Measurements from ENCODE around the gene NTM.

NTM gene

DNA sequence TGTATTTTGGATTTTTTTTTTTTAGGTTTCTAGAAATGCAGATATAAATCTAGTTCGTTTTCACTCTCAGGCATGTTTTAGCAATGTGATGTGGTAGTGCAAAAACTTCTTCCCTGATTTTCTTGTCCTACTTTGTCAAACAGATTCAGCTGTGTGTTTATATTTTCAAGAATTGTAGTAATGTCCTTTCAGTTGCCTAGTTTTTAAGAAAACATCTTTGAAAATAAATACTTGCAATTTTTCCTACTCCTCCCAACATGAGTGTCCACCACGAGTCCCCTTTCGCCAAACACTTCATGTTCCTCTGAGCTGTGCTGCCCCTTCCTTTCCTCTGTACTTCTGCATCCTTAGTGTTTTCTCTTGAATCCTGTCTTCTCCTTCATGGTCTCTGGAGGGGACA is 686.9 kb downstream of the NTM start:
- H3K27me3 ChIP-seq (ENCODE audit: insufficient read depth, low read depth, severe bottlenecking) = peaks cover 5% of the 10 kb centered on the region
- TF ChIP-seq CTCF (IDR thresholded peaks at IDR 0.05; ENCODE audit: low read depth, low read length) = no peak
- no peaks in the 10 kb centered on the region for H3K36me3 ChIP-seq
- DNase-seq = no peak
- H3K4me3 ChIP-seq (ENCODE audit: low read depth, low read length) = no peak overlapping the region
- H3K9me3 ChIP-seq (ENCODE audit: severe bottlenecking) = no peaks in the 10 kb centered on the region
- H3K27ac ChIP-seq = no peak overlapping the region

GRCh38 chr11:132058211-132058772 is 687.9 kb downstream of the NTM start:
- Histone ChIP-seq H3K4me3 (ENCODE audit: low read depth, low read length) (no peak overlapping the region), H3K36me3 (no peaks in the 10 kb centered on the region), H3K27me3 (ENCODE audit: insufficient read depth, low read depth, severe bottlenecking) (peaks cover 5% of the 10 kb centered on the region), H3K27ac (no peak overlapping the region), H3K9me3 (ENCODE audit: severe bottlenecking) (no peaks in the 10 kb centered on the region)
- DNase-seq = peak; percentile 36
- no peak for TF ChIP-seq CTCF (IDR thresholded peaks at IDR 0.05; ENCODE audit: low read depth, low read length)

DNA sequence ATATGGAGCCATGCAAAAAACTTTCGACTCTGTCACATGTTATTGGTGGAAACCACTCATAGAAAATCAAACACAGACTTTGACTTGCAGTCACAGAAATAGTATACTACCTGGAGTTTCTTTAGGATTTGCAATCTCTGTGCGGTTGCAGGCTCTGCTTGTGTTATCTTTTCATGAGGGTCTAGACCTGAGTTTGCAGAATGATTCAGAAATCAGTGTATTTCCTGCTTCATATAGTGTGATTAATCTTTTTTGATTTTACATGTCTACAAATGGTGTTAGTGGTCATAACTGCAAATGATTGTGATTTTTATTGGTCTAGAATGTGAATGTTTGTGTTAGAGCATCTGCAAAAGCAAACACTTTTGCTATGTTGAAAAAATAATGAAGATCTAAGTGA is 690.2 kb downstream of the NTM start:
- H3K36me3 ChIP-seq = no peaks in the 10 kb centered on the region
- no peak overlapping the region for H3K4me3 ChIP-seq (ENCODE audit: low read depth, low read length)
- no peaks in the 10 kb centered on the region for H3K9me3 ChIP-seq (ENCODE audit: severe bottlenecking)
- DNase-seq = no peak
- TF ChIP-seq CTCF (IDR thresholded peaks at IDR 0.05; ENCODE audit: low read depth, low read length) = no peak
- no peaks in the 10 kb centered on the region for H3K27me3 ChIP-seq (ENCODE audit: insufficient read depth, low read depth, severe bottlenecking)
- no peak overlapping the region for H3K27ac ChIP-seq

- no peaks in the 10 kb centered on the region for H3K36me3 ChIP-seq
- H3K9me3 ChIP-seq (ENCODE audit: severe bottlenecking) = no peaks in the 10 kb centered on the region
- DNase-seq = no peak
- no peaks in the 10 kb centered on the region for H3K27me3 ChIP-seq (ENCODE audit: insufficient read depth, low read depth, severe bottlenecking)
- no peak overlapping the region for H3K27ac ChIP-seq
- H3K4me3 ChIP-seq (ENCODE audit: low read depth, low read length) = no peak overlapping the region
- TF ChIP-seq CTCF (IDR thresholded peaks at IDR 0.05; ENCODE audit: low read depth, low read length) = no peak
Observed at GRCh38 chr11:132062031-132062430, 691.6 kb downstream of the NTM start.

GRCh38 chr11:132062541-132062940 is 692.1 kb downstream of the NTM start:
- DNase-seq = no peak
- Histone ChIP-seq H3K4me3 (ENCODE audit: low read depth, low read length) (no peak overlapping the region), H3K27ac (no peak overlapping the region), H3K27me3 (ENCODE audit: insufficient read depth, low read depth, severe bottlenecking) (no peaks in the 10 kb centered on the region), H3K36me3 (no peaks in the 10 kb centered on the region), H3K9me3 (ENCODE audit: severe bottlenecking) (no peaks in the 10 kb centered on the region)
- TF ChIP-seq CTCF (IDR thresholded peaks at IDR 0.05; ENCODE audit: low read depth, low read length) = no peak

GRCh38 chr11:132064987-132065620 is 694.7 kb downstream of the NTM start:
- no peak for DNase-seq
- TF ChIP-seq CTCF (IDR thresholded peaks at IDR 0.05; ENCODE audit: low read depth, low read length) = no peak
- peaks cover 3% of the 10 kb centered on the region for H3K9me3 ChIP-seq (ENCODE audit: severe bottlenecking)
- no peaks in the 10 kb centered on the region for H3K27me3 ChIP-seq (ENCODE audit: insufficient read depth, low read depth, severe bottlenecking)
- no peak overlapping the region for H3K4me3 ChIP-seq (ENCODE audit: low read depth, low read length)
- H3K36me3 ChIP-seq = no peaks in the 10 kb centered on the region
- H3K27ac ChIP-seq = no peak overlapping the region

Data from WERI-Rb-1 (cell line).